CD4-positive, alpha-beta T cell (primary cell): Measurements from ENCODE around the gene PPP2R3A. TPM values are rescaled to one million over a fixed set of nuclear protein-coding genes. Genes with fewer than 3 reads are reported as not detected.
"Not testable (repeated sequence)": the region's sequence is repeated elsewhere in the genome, so short reads cannot be mapped to it uniquely, and the experiment has no call there.

ENCODE experiments used
- ATAC-seq: fragments of 200-7000 bp; cut with Tn5 transposase; one replicate; pipeline ENCODE4 v1.10.0; 2022; ENCODE audit warnings: mild to moderate bottlenecking; ENCODE audit not compliant: poor library complexity
- CTCF ChIA-PET: fragments of 350-600 bp; sonication (Branson Sonifier 250); formaldehyde crosslinking; loops from one replicate; lab custom pipeline; 2021; ENCODE audit warnings: antibody characterized with exemption, inconsistent platforms; lab: Charles Lee
- POLR2A ChIA-PET: fragments of 350-600 bp; sonication (Branson Sonifier 250); formaldehyde crosslinking; loops from one replicate; lab custom pipeline; 2021; ENCODE audit warnings: antibody characterized with exemption, inconsistent platforms; lab: Charles Lee
- DNase-seq, 14 experiments: peaks; one replicate each; pipeline ENCODE4 v3.0.0-alpha.2; 2013 to 2020; ENCODE audit warnings: mixed read lengths in 2 of 14
- H3K27ac ChIP-seq, 2 donors: one replicate each; pipeline versions ENCODE4 v1.5.1 to v1.7.0; 2013; ENCODE audit warnings: low read length in 2 of 2, low read depth in 1 of 2, mild to moderate bottlenecking in 1 of 2
- H3K27me3 ChIP-seq, 2 experiments: 1 replicate in 1 of 2; 2 replicates in 1 of 2; pipeline versions ENCODE4 v1.6.1 to v1.7.0; 2013; ENCODE audit warnings: low read length in 2 of 2, control low read depth in 1 of 2, mild to moderate bottlenecking in 1 of 2, moderate library complexity in 1 of 2; ENCODE audit not compliant: insufficient read depth in 2 of 2, control insufficient read depth in 1 of 2
- H3K36me3 ChIP-seq: one replicate; pipeline ENCODE4 v1.6.1; 2013; ENCODE audit warnings: low read length, control low read depth; ENCODE audit not compliant: insufficient read depth
- H3K4me1 ChIP-seq: one replicate; pipeline ENCODE4 v1.6.1; 2013; ENCODE audit warnings: low read length, control low read depth; ENCODE audit not compliant: insufficient read depth
- H3K4me3 ChIP-seq: one replicate; pipeline ENCODE4 v1.5.1; 2013; ENCODE audit warnings: mild to moderate bottlenecking, low read length, moderate library complexity
- H3K9me3 ChIP-seq, 2 experiments: 1 replicate in 1 of 2; 2 replicates in 1 of 2; pipeline versions ENCODE4 v1.6.1 to v1.7.0; 2013; ENCODE audit warnings: low read length in 2 of 2, mild to moderate bottlenecking in 2 of 2, control low read depth in 1 of 2, moderate library complexity in 1 of 2; ENCODE audit not compliant: control insufficient read depth in 1 of 2, insufficient read depth in 1 of 2
- H3K27ac Mint-ChIP-seq: one replicate; pipeline ENCODE4 v1.8.0; 2020; ENCODE audit warnings: mixed read lengths
- H3K27me3 Mint-ChIP-seq: one replicate; pipeline ENCODE4 v1.8.0; 2021; ENCODE audit warnings: mixed read lengths
- H3K36me3 Mint-ChIP-seq: one replicate; pipeline ENCODE4 v1.8.0; 2021; ENCODE audit warnings: low read depth, mixed read lengths
- H3K4me1 Mint-ChIP-seq: one replicate; pipeline ENCODE4 v1.8.0; 2021; ENCODE audit warnings: low read depth, mixed read lengths
- H3K4me3 Mint-ChIP-seq: one replicate; pipeline ENCODE4 v1.8.0; 2020; ENCODE audit warnings: mild to moderate bottlenecking, mixed read lengths
- H3K9me3 Mint-ChIP-seq: one replicate; pipeline ENCODE4 v1.8.0; 2020; ENCODE audit warnings: mixed read lengths
- CTCF ChIP-seq: fragments of 200-600 bp; IDR thresholded peaks from one replicate; pipeline ENCODE4 v1.8.0; 2022; ENCODE audit warnings: antibody characterized with exemption, mild to moderate bottlenecking
- intact Hi-C, 2 experiments: fragments of 100-400 bp; cut with DNase I in 1 of 2; cut with micrococcal nuclease in 1 of 2; formaldehyde crosslinking; loops; one replicate each; pipeline versions ENCODE4 v1.15.1 to v1.9.0; 2023 to 2025; cut with DNase I, micrococcal nuclease
- total RNA-seq, 174 experiments: library from RNA in 2 of 174; stranded (reverse) in 2 of 174; gene quantifications; one replicate each; pipeline ENCODE4 v1.2.3 and lab custom pipeline; 2021 to 2026

Gene PPP2R3A
- total RNA-seq, 2 experiments from 2014 or later, result 0.14 to 0.31 TPM

- no peak overlapping the region for H3K4me3 ChIP-seq
- Mint-ChIP-seq H3K4me3 (no peak overlapping the region), H3K9me3 (no peaks in the 10 kb centered on the region), H3K4me1 (no peaks in the 10 kb centered on the region), H3K27me3 (no peaks in the 10 kb centered on the region), H3K27ac (no peak overlapping the region), H3K36me3 (no peaks in the 10 kb centered on the region)
- no peak for TF ChIP-seq CTCF
- H3K9me3 ChIP-seq, result no peaks in the 10 kb centered on the region
- H3K4me1 ChIP-seq, result no peaks in the 10 kb centered on the region
- no peaks in the 10 kb centered on the region for H3K27me3 ChIP-seq
- intact Hi-C loops, result loop anchor here (1.0 to 10.0 kb wide), 10 partner anchors 121 to 1899 kb away; partner anchors contain the start of genes MSL2 (in 1 of the 2), PCCB (in 1 of the 2) and STAG1 (in 1 of the 2)
- CTCF ChIA-PET, result interaction anchor here (0.9 to 2.4 kb wide), 6 partner anchors 98 to 956 kb away, joined by 3 to 30 read pairs (median 5); partner anchors contain the start of gene STAG1
- H3K27ac ChIP-seq, result no peak overlapping the region
- no peak for ATAC-seq
- DNase-seq, result peak in 1 of 14 experiments; percentile 12
- POLR2A ChIA-PET, result interaction anchor here (1.0 to 1.6 kb wide), 3 partner anchors 316 to 938 kb away, joined by 3 to 5 read pairs (median 4); no protein-coding TSS in a partner anchor
- no peaks in the 10 kb centered on the region for H3K36me3 ChIP-seq
Observed at GRCh38 chr3:136075811-136076210, 110.3 kb downstream of the PPP2R3A start.

GRCh38 chr3:136078421-136079364, 113.2 kb downstream of the PPP2R3A start:
- intact Hi-C loops, result loop anchor here (2.0 to 10.0 kb wide), 5 partner anchors 119 to 1896 kb away; partner anchors contain the start of genes PCCB (in 2 of the 2) and MSL2 (in 1 of the 2)
- no peaks in the 10 kb centered on the region for H3K36me3 Mint-ChIP-seq
- TF ChIP-seq CTCF, result peak; percentile 62
- no peak overlapping the region for H3K27ac ChIP-seq
- no peaks in the 10 kb centered on the region for H3K4me1 Mint-ChIP-seq
- no peak overlapping the region for H3K4me3 ChIP-seq
- ATAC-seq (no peak), DNase-seq (peak in 3 of 14 experiments; percentile 45 to 51 (median 46))
- no peaks in the 10 kb centered on the region for H3K9me3 ChIP-seq
- ChIA-PET CTCF (interaction anchor here (0.5 to 1.9 kb wide), 8 partner anchors 9 to 935 kb away, joined by 3 to 5 read pairs (median 3); partner anchors contain the start of genes PCCB and STAG1), POLR2A (interaction anchor here (0.6 to 1.5 kb wide), 5 partner anchors 116 to 783 kb away, joined by 3 to 10 read pairs (median 5); partner anchors contain the start of genes MSL2, NCK1 and STAG1)
- H3K9me3 Mint-ChIP-seq, result no peaks in the 10 kb centered on the region
- no peak overlapping the region for H3K4me3 Mint-ChIP-seq
- no peaks in the 10 kb centered on the region for H3K4me1 ChIP-seq
- H3K27ac Mint-ChIP-seq, result no peak overlapping the region
- H3K27me3 ChIP-seq, result no peaks in the 10 kb centered on the region
- H3K27me3 Mint-ChIP-seq, result no peaks in the 10 kb centered on the region
- H3K36me3 ChIP-seq, result no peaks in the 10 kb centered on the region

GRCh38 chr3:136083641-136084382, 118.3 kb downstream of the PPP2R3A start:
- H3K9me3 Mint-ChIP-seq, H3K4me3 Mint-ChIP-seq, H3K9me3 ChIP-seq, H3K4me1 ChIP-seq, H3K4me3 ChIP-seq, H3K27ac ChIP-seq, H3K4me1 Mint-ChIP-seq, CTCF ChIA-PET, H3K27me3 Mint-ChIP-seq, DNase-seq, ATAC-seq, H3K27ac Mint-ChIP-seq, H3K27me3 ChIP-seq, intact Hi-C loops, H3K36me3 Mint-ChIP-seq, POLR2A ChIA-PET, H3K36me3 ChIP-seq: not testable (repeated sequence)

GRCh38 chr3:136085067-136085466, 119.5 kb downstream of the PPP2R3A start:
- H3K27ac ChIP-seq, H3K4me1 Mint-ChIP-seq, H3K36me3 Mint-ChIP-seq, ATAC-seq, H3K27me3 Mint-ChIP-seq, CTCF ChIA-PET, H3K27ac Mint-ChIP-seq, H3K27me3 ChIP-seq, H3K4me3 ChIP-seq, H3K9me3 Mint-ChIP-seq, H3K36me3 ChIP-seq, POLR2A ChIA-PET, DNase-seq, intact Hi-C loops, H3K4me3 Mint-ChIP-seq, H3K9me3 ChIP-seq, H3K4me1 ChIP-seq: not testable (repeated sequence)
